Mesendoderm (in vitro differentiated cells): Measurements from ENCODE around the gene CDH11.

Source experiments
- DNase-seq: peaks from one replicate; pipeline ENCODE4 v3.0.0; 2013
- H2AK5ac ChIP-seq: 2 replicates; pipeline ENCODE4 v1.6.1; 2013; ENCODE audit warnings: low read length, inconsistent platforms
- H2BK120ac ChIP-seq: 2 replicates; pipeline ENCODE4 v1.6.1; 2013; ENCODE audit warnings: low read depth, mild to moderate bottlenecking, low read length, moderate library complexity, mixed read lengths
- H2BK15ac ChIP-seq: replicated peaks from 2 replicates; pipeline ENCODE4 v1.6.1; 2013; ENCODE audit warnings: low read depth, mild to moderate bottlenecking, moderate library complexity
- H2BK5ac ChIP-seq: 2 replicates; pipeline ENCODE4 v1.6.1; 2013; ENCODE audit warnings: low read length, inconsistent platforms
- H3K18ac ChIP-seq: 2 replicates; pipeline ENCODE4 v1.6.1; 2013; ENCODE audit warnings: mild to moderate bottlenecking, low read length, mixed read lengths
- H3K23ac ChIP-seq: one replicate; pipeline ENCODE4 v1.6.1; 2013; ENCODE audit warnings: low read length
- H3K27ac ChIP-seq: 2 replicates; pipeline ENCODE4 v1.5.1; 2013; ENCODE audit warnings: low read depth, mild to moderate bottlenecking, inconsistent platforms, low read length, moderate library complexity
- H3K27me3 ChIP-seq: 2 replicates; pipeline ENCODE4 v1.6.1; 2013; ENCODE audit warnings: low read length, control low read depth, mild to moderate bottlenecking, inconsistent platforms; ENCODE audit not compliant: insufficient read depth, poor library complexity
- H3K36me3 ChIP-seq: 2 replicates; pipeline ENCODE4 v1.6.1; 2013; ENCODE audit warnings: low read length, inconsistent platforms; ENCODE audit not compliant: control insufficient read depth, insufficient read depth
- H3K4ac ChIP-seq: one replicate; pipeline ENCODE4 v1.6.1; 2013; ENCODE audit warnings: low read depth, mild to moderate bottlenecking, low read length, moderate library complexity
- H3K4me1 ChIP-seq: 2 replicates; pipeline ENCODE4 v1.6.1; 2013; ENCODE audit warnings: low read depth, low read length, inconsistent platforms; ENCODE audit not compliant: control insufficient read depth
- H3K4me2 ChIP-seq: 2 replicates; pipeline ENCODE4 v1.6.1; 2013; ENCODE audit warnings: low read length
- H3K4me3 ChIP-seq: 2 replicates; pipeline ENCODE4 v1.5.1; 2013; ENCODE audit warnings: mild to moderate bottlenecking, low read length
- H3K56ac ChIP-seq: one replicate; pipeline ENCODE4 v1.6.1; 2013; ENCODE audit warnings: low read length
- H3K79me1 ChIP-seq: 2 replicates; pipeline ENCODE4 v1.6.1; 2013; ENCODE audit warnings: low read length, inconsistent platforms
- H3K79me2 ChIP-seq: 2 replicates; pipeline ENCODE4 v1.6.1; 2013; ENCODE audit warnings: mild to moderate bottlenecking, low read length; ENCODE audit not compliant: control insufficient read depth, insufficient read depth
- H3K9ac ChIP-seq: 2 replicates; pipeline ENCODE4 v1.6.1; 2013; ENCODE audit warnings: low read length, inconsistent platforms
- H4K5ac ChIP-seq: one replicate; pipeline ENCODE4 v1.6.1; 2013; ENCODE audit warnings: low read length
- H4K8ac ChIP-seq: one replicate; pipeline ENCODE4 v1.6.1; 2013; ENCODE audit warnings: low read depth, mild to moderate bottlenecking, control low read depth, low read length, moderate library complexity
- WGBS: extraction: QIAGEN DNeasy Blood & Tissue Kit; methylation state at CpG from one replicate; pipeline ENCODE4 v1.1.7; 2013; ENCODE audit warnings: low lambda C conversion rate, missing lambda C conversion rate; ENCODE audit not compliant: insufficient coverage; ENCODE audit errors: extremely low coverage; 5-methylcytosine and 5-hydroxymethylcytosine counted together

CDH11 gene

DNA sequence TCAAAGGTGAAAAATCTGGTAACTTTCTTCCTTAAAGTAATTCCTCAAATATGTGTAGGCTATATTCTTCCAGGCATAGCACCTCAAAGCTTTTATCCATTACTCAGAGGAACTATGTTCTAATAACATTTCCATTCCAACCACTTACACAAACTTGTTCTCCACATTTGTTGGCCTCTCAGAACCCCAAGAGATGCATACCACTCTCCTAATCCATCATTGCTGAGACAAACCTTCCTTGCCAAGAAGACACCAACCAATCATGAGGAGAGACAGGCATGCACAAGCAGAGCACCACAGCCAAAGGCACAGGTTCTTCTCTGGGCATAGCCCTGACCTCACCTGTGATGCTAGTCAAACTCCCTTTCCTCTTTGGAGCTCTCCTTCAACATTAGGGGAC, 20.9 kb downstream of the CDH11 start:
- H3K18ac ChIP-seq: no peak overlapping the region
- H3K79me1 ChIP-seq: no peaks in the 10 kb centered on the region
- no peak overlapping the region for H2AK5ac ChIP-seq
- no peak overlapping the region for H2BK5ac ChIP-seq
- no peak overlapping the region for H2BK15ac ChIP-seq
- DNase-seq: no peak
- no peak overlapping the region for H3K23ac ChIP-seq
- H3K9ac ChIP-seq: no peak overlapping the region
- no peak overlapping the region for H3K4me3 ChIP-seq
- H3K36me3 ChIP-seq: no peaks in the 10 kb centered on the region
- H3K79me2 ChIP-seq: no peaks in the 10 kb centered on the region
- H3K56ac ChIP-seq: no peak overlapping the region
- H3K27ac ChIP-seq: no peak overlapping the region
- H3K4me1 ChIP-seq: no peaks in the 10 kb centered on the region
- H3K4me2 ChIP-seq: no peak overlapping the region
- H3K4ac ChIP-seq: no peak overlapping the region
- H3K27me3 ChIP-seq: no peaks in the 10 kb centered on the region
- H4K8ac ChIP-seq: no peak overlapping the region
- H2BK120ac ChIP-seq: no peak overlapping the region
- no peak overlapping the region for H4K5ac ChIP-seq

GRCh38 chr16:65099607-65100006, 22.3 kb downstream of the CDH11 start:
- Histone ChIP-seq H2AK5ac (no peak overlapping the region), H3K18ac (no peak overlapping the region), H3K27ac (no peak overlapping the region), H3K4me2 (no peak overlapping the region), H3K79me2 (no peaks in the 10 kb centered on the region), H3K4me3 (no peak overlapping the region), H3K79me1 (no peaks in the 10 kb centered on the region), H2BK120ac (no peak overlapping the region), H4K8ac (no peak overlapping the region), H2BK15ac (no peak overlapping the region), H4K5ac (no peak overlapping the region), H3K56ac (no peak overlapping the region), H3K4me1 (no peaks in the 10 kb centered on the region), H3K9ac (no peak overlapping the region), H3K36me3 (no peaks in the 10 kb centered on the region), H2BK5ac (no peak overlapping the region), H3K23ac (no peak overlapping the region), H3K4ac (no peak overlapping the region), H3K27me3 (no peaks in the 10 kb centered on the region)
- no peak for DNase-seq
- WGBS: no CpG with 5 or more reads among the region's 2 CpGs

DNA sequence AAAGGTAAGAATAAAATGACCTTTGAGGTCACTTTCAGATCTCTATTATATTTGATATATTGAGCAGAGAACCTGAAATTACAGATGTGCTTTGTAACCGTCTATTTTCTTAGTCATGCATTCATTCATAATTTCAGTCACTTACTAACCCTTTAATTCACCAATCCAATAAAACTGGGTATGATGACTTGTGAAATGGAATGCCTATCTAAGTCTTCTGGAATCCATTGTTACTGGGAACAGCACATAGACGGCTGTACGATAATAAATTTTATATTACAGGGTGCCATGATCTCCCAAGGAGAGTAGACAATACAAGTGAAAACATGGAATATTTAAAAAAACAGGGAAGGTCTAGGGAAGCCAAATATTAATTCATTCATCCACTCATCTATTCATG, 22.9 kb downstream of the CDH11 start:
- no peak overlapping the region for H3K56ac ChIP-seq
- no peak overlapping the region for H2BK15ac ChIP-seq
- H2AK5ac ChIP-seq: no peak overlapping the region
- no peaks in the 10 kb centered on the region for H3K4me1 ChIP-seq
- no peak overlapping the region for H3K9ac ChIP-seq
- no peak overlapping the region for H2BK120ac ChIP-seq
- H3K27me3 ChIP-seq: no peaks in the 10 kb centered on the region
- no peak overlapping the region for H2BK5ac ChIP-seq
- H4K5ac ChIP-seq: no peak overlapping the region
- no peaks in the 10 kb centered on the region for H3K79me1 ChIP-seq
- H3K79me2 ChIP-seq: no peaks in the 10 kb centered on the region
- no peak for DNase-seq
- no peaks in the 10 kb centered on the region for H3K36me3 ChIP-seq
- no peak overlapping the region for H3K4ac ChIP-seq
- no peak overlapping the region for H3K4me2 ChIP-seq
- H4K8ac ChIP-seq: no peak overlapping the region
- no peak overlapping the region for H3K23ac ChIP-seq
- no peak overlapping the region for H3K18ac ChIP-seq
- H3K27ac ChIP-seq: no peak overlapping the region
- H3K4me3 ChIP-seq: no peak overlapping the region
- WGBS: no CpG with 5 or more reads among the region's 3 CpGs

DNA sequence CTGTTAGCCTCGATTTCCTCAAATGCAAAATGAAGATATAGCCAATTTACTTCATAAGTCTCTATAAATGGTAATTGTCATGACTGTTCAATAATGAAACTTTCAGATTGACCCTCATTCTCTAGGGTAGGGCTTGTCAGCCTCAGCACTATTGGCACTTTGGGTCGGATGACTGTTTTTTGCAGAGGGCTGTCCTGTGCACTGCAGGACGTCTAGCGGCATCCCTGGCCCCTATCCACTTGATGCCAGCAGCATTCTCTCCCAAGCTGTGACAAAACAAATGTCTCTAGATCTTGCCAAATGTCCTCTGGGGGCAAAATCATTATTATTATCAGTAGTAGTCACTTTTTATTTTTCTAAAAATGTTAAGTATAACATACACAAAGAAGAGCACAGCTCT, 24.6 kb downstream of the CDH11 start:
- no peak overlapping the region for H4K5ac ChIP-seq
- no peak overlapping the region for H3K4me2 ChIP-seq
- no peak overlapping the region for H3K56ac ChIP-seq
- H3K4ac ChIP-seq: no peak overlapping the region
- no peak overlapping the region for H3K23ac ChIP-seq
- no peak overlapping the region for H3K4me3 ChIP-seq
- H2BK5ac ChIP-seq: no peak overlapping the region
- WGBS: no CpG with 5 or more reads among the region's 4 CpGs
- H3K4me1 ChIP-seq: no peaks in the 10 kb centered on the region
- no peak overlapping the region for H2AK5ac ChIP-seq
- H3K36me3 ChIP-seq: no peaks in the 10 kb centered on the region
- H3K79me2 ChIP-seq: no peaks in the 10 kb centered on the region
- DNase-seq: no peak
- no peaks in the 10 kb centered on the region for H3K79me1 ChIP-seq
- H3K9ac ChIP-seq: no peak overlapping the region
- no peaks in the 10 kb centered on the region for H3K27me3 ChIP-seq
- H3K18ac ChIP-seq: no peak overlapping the region
- no peak overlapping the region for H2BK15ac ChIP-seq
- H3K27ac ChIP-seq: no peak overlapping the region
- no peak overlapping the region for H2BK120ac ChIP-seq
- H4K8ac ChIP-seq: no peak overlapping the region

GRCh38 chr16:65095906-65096305, 26.0 kb downstream of the CDH11 start:
- no peak overlapping the region for H3K23ac ChIP-seq
- H3K4me2 ChIP-seq: no peak overlapping the region
- WGBS: no CpG with 5 or more reads among the region's 4 CpGs
- no peak overlapping the region for H4K8ac ChIP-seq
- H3K9ac ChIP-seq: no peak overlapping the region
- H3K4ac ChIP-seq: no peak overlapping the region
- H3K36me3 ChIP-seq: no peaks in the 10 kb centered on the region
- H3K56ac ChIP-seq: no peak overlapping the region
- H3K18ac ChIP-seq: no peak overlapping the region
- H2BK15ac ChIP-seq: no peak overlapping the region
- no peak for DNase-seq
- H2AK5ac ChIP-seq: no peak overlapping the region
- no peaks in the 10 kb centered on the region for H3K79me1 ChIP-seq
- no peaks in the 10 kb centered on the region for H3K4me1 ChIP-seq
- H3K27me3 ChIP-seq: no peaks in the 10 kb centered on the region
- no peak overlapping the region for H4K5ac ChIP-seq
- no peak overlapping the region for H3K4me3 ChIP-seq
- H2BK5ac ChIP-seq: no peak overlapping the region
- no peaks in the 10 kb centered on the region for H3K79me2 ChIP-seq
- no peak overlapping the region for H3K27ac ChIP-seq
- no peak overlapping the region for H2BK120ac ChIP-seq

DNA sequence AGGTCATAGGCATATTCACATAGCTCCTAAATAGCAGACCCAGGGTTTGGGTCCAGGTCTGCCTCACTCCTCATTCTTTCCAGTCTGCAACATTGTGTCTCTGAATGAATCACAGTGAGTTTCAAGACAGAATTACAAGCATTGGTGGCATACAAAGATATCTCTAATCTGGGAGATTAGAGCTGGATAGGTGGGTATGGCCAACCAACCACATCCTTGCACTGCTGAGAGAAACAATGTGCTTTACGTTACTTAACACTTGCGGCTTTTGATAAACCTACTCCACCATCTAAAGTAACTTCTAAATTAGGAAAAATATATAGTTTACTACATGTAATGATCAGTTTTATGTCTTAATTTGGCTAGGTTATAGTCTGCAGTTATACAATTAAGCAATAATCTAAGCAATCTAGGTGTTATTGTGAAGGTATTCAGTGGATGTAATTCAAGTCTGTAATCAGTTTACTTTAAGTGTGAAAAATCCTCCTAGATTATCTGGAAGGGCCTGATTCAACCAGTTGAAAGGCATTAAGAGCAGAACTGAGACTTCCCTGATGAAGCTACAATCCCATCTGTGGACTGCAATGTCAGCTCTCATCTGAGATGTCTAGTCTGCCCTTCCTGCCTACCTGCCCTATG, 26.7 kb downstream of the CDH11 start:
- H2BK120ac ChIP-seq: no peak overlapping the region
- peak; percentile 80 for DNase-seq
- H3K23ac ChIP-seq: no peak overlapping the region
- no peak overlapping the region for H3K4me2 ChIP-seq
- no peaks in the 10 kb centered on the region for H3K27me3 ChIP-seq
- no peak overlapping the region for H3K4ac ChIP-seq
- H4K8ac ChIP-seq: no peak overlapping the region
- H2BK15ac ChIP-seq: no peak overlapping the region
- H2BK5ac ChIP-seq: no peak overlapping the region
- no peak overlapping the region for H3K27ac ChIP-seq
- WGBS: no CpG with 5 or more reads among the region's 2 CpGs
- no peaks in the 10 kb centered on the region for H3K79me1 ChIP-seq
- H2AK5ac ChIP-seq: no peak overlapping the region
- no peak overlapping the region for H3K4me3 ChIP-seq
- H3K9ac ChIP-seq: no peak overlapping the region
- no peak overlapping the region for H4K5ac ChIP-seq
- H3K36me3 ChIP-seq: no peaks in the 10 kb centered on the region
- H3K79me2 ChIP-seq: no peaks in the 10 kb centered on the region
- H3K18ac ChIP-seq: no peak overlapping the region
- no peak overlapping the region for H3K56ac ChIP-seq
- H3K4me1 ChIP-seq: no peaks in the 10 kb centered on the region
